PC-9 (cell line): ENCODE results near the gene TMEM217. TPM values are rescaled to one million over a fixed set of nuclear protein-coding genes. Genes with fewer than 3 reads are reported as not detected.

Experiments used
- BruUV-seq: library from RNA; stranded (reverse); fragments of 400-500 nt; replicated peaks from 2 replicates; lab custom pipeline; 2021; lab: Mats Ljungman, UMichigan
- CTCF ChIA-PET: fragments of 300-600 bp; sonication (Branson Sonifier 250); formaldehyde crosslinking; loops from one replicate; lab custom pipeline; 2022; ENCODE audit warnings: antibody characterized with exemption; lab: Charles Lee
- POLR2A ChIA-PET: fragments of 300-600 bp; sonication (Branson Sonifier 250); formaldehyde crosslinking; loops from one replicate; lab custom pipeline; 2022; ENCODE audit warnings: antibody characterized with exemption; ENCODE audit not compliant: unreplicated experiment; lab: Charles Lee
- DNase-seq, 2 experiments: peaks; one replicate each; pipeline versions ENCODE4 v3.0.0 to v3.0.0-alpha.2; 2015 to 2022; ENCODE audit warnings: mixed read lengths in 1 of 2
- H2AFZ ChIP-seq: fragments of 200-600 bp; sonication (generic); 2 replicates; pipeline ENCODE4 v1.8.1; 2017; ENCODE audit warnings: antibody characterized with exemption
- H3F3A ChIP-seq: fragments of 200-600 bp; sonication (generic); 2 replicates; pipeline ENCODE4 v1.8.1; 2017; ENCODE audit warnings: antibody characterized with exemption, mild to moderate bottlenecking, low read depth; ENCODE audit not compliant: insufficient read depth
- H3K27ac ChIP-seq: fragments of 200-600 bp; sonication (generic); 2 replicates; pipeline ENCODE4 v1.6.1; 2016; ENCODE audit warnings: mixed run types
- H3K27me3 ChIP-seq: fragments of 200-600 bp; sonication (generic); 2 replicates; pipeline ENCODE4 v1.6.1; 2016; ENCODE audit warnings: low read depth, mixed run types; ENCODE audit not compliant: insufficient read depth
- H3K36me3 ChIP-seq: fragments of 200-600 bp; sonication (generic); 2 replicates; pipeline ENCODE4 v1.6.1; 2016; ENCODE audit warnings: low read depth, mixed run types
- H3K4me1 ChIP-seq: fragments of 200-600 bp; sonication (generic); replicated peaks from 2 replicates; pipeline ENCODE4 v1.6.1; 2016; ENCODE audit warnings: mixed run types; ENCODE audit not compliant: insufficient read depth
- H3K4me2 ChIP-seq: fragments of 200-600 bp; sonication (generic); 2 replicates; pipeline ENCODE4 v1.6.1; 2017; ENCODE audit warnings: mixed run types
- H3K4me3 ChIP-seq: fragments of 200-600 bp; sonication (generic); 2 replicates; pipeline ENCODE4 v1.6.1; 2016; ENCODE audit warnings: mixed run types
- H3K79me2 ChIP-seq: fragments of 200-600 bp; sonication (generic); 2 replicates; pipeline ENCODE4 v1.6.1; 2017; ENCODE audit warnings: low read depth, mixed run types
- H3K9me2 ChIP-seq: fragments of 200-600 bp; sonication (generic); 2 replicates; pipeline ENCODE4 v1.8.1; 2017; ENCODE audit warnings: mild to moderate bottlenecking; ENCODE audit not compliant: insufficient read depth
- H3K9me3 ChIP-seq: fragments of 200-600 bp; sonication (generic); 2 replicates; pipeline ENCODE4 v1.8.1; 2016; ENCODE audit warnings: low read depth; ENCODE audit not compliant: insufficient read depth
- H4K20me1 ChIP-seq: fragments of 200-600 bp; sonication (generic); 2 replicates; pipeline ENCODE4 v1.8.1; 2017; ENCODE audit not compliant: insufficient read depth
- EZH2 ChIP-seq: fragments of 200-600 bp; sonication (generic); IDR thresholded peaks from 2 replicates; pipeline ENCODE4 v1.8.0; 2017; ENCODE audit warnings: antibody characterized with exemption, low read depth
- intact Hi-C: fragments of 100-400 bp; cut with micrococcal nuclease; formaldehyde crosslinking; loops from one replicate; pipeline ENCODE4 v1.10.0; 2022; ENCODE audit not compliant: unreplicated experiment
- total RNA-seq: library from RNA; stranded (reverse); gene quantifications from 2 replicates; pipeline ENCODE4 v1.2.3, GENCODE V29; 2021
- TF ChIP-seq, protein P1 (sequence below): fragments of 200-600 bp; sonication (generic); conservative IDR thresholded peaks from 2 replicates; pipeline ENCODE4 v1.6.1; 2017; ENCODE audit warnings: mixed run types, antibody characterized with exemption, mild to moderate bottlenecking, moderate library complexity

Gene TMEM217
- total RNA-seq, 1 experiment from 2014 or later = 4.9 TPM

DNA sequence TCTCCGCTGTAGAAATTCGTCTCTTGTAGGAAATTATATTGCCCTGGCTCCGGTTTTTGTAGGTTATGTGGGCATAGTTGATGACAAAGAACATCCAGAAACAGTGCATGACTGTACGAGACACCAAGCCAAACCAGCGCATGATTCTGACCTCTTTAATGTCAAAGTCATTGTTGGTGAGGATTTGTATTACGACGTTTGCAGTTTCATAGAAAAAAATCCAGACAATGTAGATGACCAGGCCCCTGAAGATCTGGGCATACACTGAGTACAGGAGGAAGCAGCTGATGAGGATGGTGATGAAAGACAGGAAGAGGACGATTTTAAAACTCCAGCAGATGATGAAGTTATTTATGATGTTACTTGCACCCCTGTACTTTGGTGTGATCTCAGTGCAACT is 39.4 kb downstream of the TMEM217 start:
- Histone ChIP-seq H3K4me1 (peaks cover 23% of the 10 kb centered on the region), H3K27me3 (no peaks in the 10 kb centered on the region), H3K36me3 (no peaks in the 10 kb centered on the region), H3K4me2 (no peak overlapping the region), H3K9me3 (no peaks in the 10 kb centered on the region), H3K4me3 (no peak overlapping the region), H3K79me2 (no peaks in the 10 kb centered on the region), H3K9me2 (no peaks in the 10 kb centered on the region), H3F3A (peaks cover 18% of the 10 kb centered on the region; the same call in 1 of the 2 replicates), H3K27ac (no peak overlapping the region), H4K20me1 (no peaks in the 10 kb centered on the region), H2AFZ (no peak overlapping the region)
- BruUV-seq = no TSS peak
- POLR2A ChIA-PET = no interaction called here
- no peak for DNase-seq
- no peak for TF ChIP-seq EZH2
- TF ChIP-seq, protein P1, sequence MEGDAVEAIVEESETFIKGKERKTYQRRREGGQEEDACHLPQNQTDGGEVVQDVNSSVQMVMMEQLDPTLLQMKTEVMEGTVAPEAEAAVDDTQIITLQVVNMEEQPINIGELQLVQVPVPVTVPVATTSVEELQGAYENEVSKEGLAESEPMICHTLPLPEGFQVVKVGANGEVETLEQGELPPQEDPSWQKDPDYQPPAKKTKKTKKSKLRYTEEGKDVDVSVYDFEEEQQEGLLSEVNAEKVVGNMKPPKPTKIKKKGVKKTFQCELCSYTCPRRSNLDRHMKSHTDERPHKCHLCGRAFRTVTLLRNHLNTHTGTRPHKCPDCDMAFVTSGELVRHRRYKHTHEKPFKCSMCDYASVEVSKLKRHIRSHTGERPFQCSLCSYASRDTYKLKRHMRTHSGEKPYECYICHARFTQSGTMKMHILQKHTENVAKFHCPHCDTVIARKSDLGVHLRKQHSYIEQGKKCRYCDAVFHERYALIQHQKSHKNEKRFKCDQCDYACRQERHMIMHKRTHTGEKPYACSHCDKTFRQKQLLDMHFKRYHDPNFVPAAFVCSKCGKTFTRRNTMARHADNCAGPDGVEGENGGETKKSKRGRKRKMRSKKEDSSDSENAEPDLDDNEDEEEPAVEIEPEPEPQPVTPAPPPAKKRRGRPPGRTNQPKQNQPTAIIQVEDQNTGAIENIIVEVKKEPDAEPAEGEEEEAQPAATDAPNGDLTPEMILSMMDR = no peak
- intact Hi-C loops = loop anchor here (10.0 kb wide), 1 partner anchor 304 kb away; no protein-coding TSS in a partner anchor
- CTCF ChIA-PET = no interaction called here

DNA sequence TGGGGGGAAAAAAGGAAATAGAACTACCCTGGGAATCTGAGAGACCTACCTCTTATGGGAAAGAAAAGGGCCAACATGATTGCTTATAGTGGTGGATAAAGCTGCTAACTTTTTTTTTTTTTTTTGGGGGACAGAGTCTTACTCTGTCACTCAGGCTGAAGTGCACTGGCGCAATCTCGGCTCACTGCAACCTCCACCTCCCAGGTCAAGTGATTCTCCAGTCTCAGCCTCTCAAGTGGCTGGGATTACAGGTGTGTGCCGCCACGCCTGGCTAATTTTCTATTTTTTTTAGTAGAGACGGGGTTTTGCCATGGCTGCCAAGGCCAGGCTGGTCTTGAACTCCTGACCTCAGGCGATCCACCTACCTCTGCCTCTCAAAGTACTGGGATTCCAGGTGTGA is 39.9 kb downstream of the TMEM217 start:
- H4K20me1 ChIP-seq = no peaks in the 10 kb centered on the region
- no peaks in the 10 kb centered on the region for H3K9me2 ChIP-seq
- no peaks in the 10 kb centered on the region for H3K9me3 ChIP-seq
- H3K4me2 ChIP-seq = no peak overlapping the region
- H2AFZ ChIP-seq = no peak overlapping the region
- TF ChIP-seq EZH2 = no peak
- TF ChIP-seq, protein P1 = no peak
- no peak overlapping the region for H3K4me3 ChIP-seq
- no peaks in the 10 kb centered on the region for H3K79me2 ChIP-seq
- H3K4me1 ChIP-seq = peaks cover 20% of the 10 kb centered on the region
- ChIA-PET POLR2A (no interaction called here), CTCF (no interaction called here)
- peaks cover 13% of the 10 kb centered on the region; the same call in 1 of the 2 replicates for H3F3A ChIP-seq
- no peak overlapping the region for H3K27ac ChIP-seq
- DNase-seq = no peak
- H3K36me3 ChIP-seq = no peaks in the 10 kb centered on the region
- H3K27me3 ChIP-seq = no peaks in the 10 kb centered on the region
- intact Hi-C loops = loop anchor here (10.0 kb wide), 1 partner anchor 303 kb away; no protein-coding TSS in a partner anchor
- BruUV-seq = no TSS peak

DNA sequence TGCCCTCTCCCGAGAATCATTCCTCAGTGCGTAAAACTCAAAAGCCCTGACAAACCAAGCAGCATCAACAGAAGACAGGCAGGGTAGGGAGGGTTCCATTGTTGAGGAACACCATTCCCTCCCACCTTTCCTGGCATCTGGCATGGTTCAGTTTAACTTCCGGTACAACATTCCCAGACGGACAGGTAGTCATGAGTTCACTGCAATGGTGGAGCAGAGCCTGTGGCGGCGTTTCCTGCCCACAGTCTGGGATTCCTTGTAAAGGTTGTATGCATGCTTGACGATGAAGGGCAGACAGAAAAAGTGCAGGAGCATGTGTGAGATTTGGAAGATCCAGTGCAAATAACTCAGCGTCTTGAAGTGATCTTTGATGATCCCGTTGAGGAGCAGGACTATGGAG is 45.7 kb downstream of the TMEM217 start:
- Histone ChIP-seq H3K4me3 (no peak overlapping the region), H3K27me3 (no peaks in the 10 kb centered on the region), H4K20me1 (no peaks in the 10 kb centered on the region), H3K36me3 (no peaks in the 10 kb centered on the region), H3K27ac (no peak overlapping the region), H3K4me2 (no peak overlapping the region), H3K9me3 (no peaks in the 10 kb centered on the region), H3K79me2 (no peaks in the 10 kb centered on the region), H2AFZ (no peak overlapping the region), H3K9me2 (no peaks in the 10 kb centered on the region), H3K4me1 (peaks cover 12% of the 10 kb centered on the region), H3F3A (peaks cover 6% of the 10 kb centered on the region; the same call in 1 of the 2 replicates)
- TF ChIP-seq, protein P1 = no peak
- TF ChIP-seq EZH2 = no peak
- no peak for DNase-seq
- BruUV-seq = no TSS peak
- POLR2A ChIA-PET = no interaction called here
- intact Hi-C loops = loop anchor here (10.0 kb wide), 1 partner anchor 297 kb away; no protein-coding TSS in a partner anchor
- CTCF ChIA-PET = no interaction called here
